SK-N-SH treated with all-trans-retinoic acid at 6 μM for 48 hours (cell line): ENCODE data around the gene RTN4RL2.

ENCODE experiments used
- CREB5 ChIP-seq: fragments of 250-450 bp; sonication (Bioruptor Pico); IDR thresholded peaks from 2 replicates; pipeline ENCODE4 v1.5.1; 2020; ENCODE audit warnings: low read depth, mild to moderate bottlenecking, moderate library complexity
- GLIS3 ChIP-seq: fragments of 250-450 bp; sonication (Bioruptor Pico); IDR thresholded peaks from 2 replicates; pipeline ENCODE4 v1.5.0; 2020; ENCODE audit warnings: mild to moderate bottlenecking, moderate library complexity
- SNAI2 ChIP-seq: fragments of 250-450 bp; sonication (Bioruptor Pico); IDR thresholded peaks from 2 replicates; pipeline ENCODE4 v1.5.0; 2020; ENCODE audit warnings: mild to moderate bottlenecking, moderate library complexity
- ZC3H10 ChIP-seq: fragments of 250-450 bp; sonication (Bioruptor Pico); IDR thresholded peaks from 2 replicates; pipeline ENCODE4 v1.5.1; 2021; ENCODE audit warnings: mild to moderate bottlenecking, moderate library complexity
- ZFP3 ChIP-seq: fragments of 250-450 bp; sonication (Bioruptor Pico); IDR thresholded peaks from 2 replicates; pipeline ENCODE4 v1.5.0; 2020; ENCODE audit warnings: mild to moderate bottlenecking, moderate library complexity
- ZNF70 ChIP-seq: fragments of 450-650 bp; formaldehyde crosslinking; IDR thresholded peaks from 2 replicates; pipeline ENCODE4 v1.5.0; 2020; ENCODE audit warnings: mild to moderate bottlenecking, moderate library complexity
- TF ChIP-seq, protein P1 (sequence below): fragments of 250-450 bp; sonication (Bioruptor Pico); IDR thresholded peaks from 2 replicates; pipeline ENCODE4 v1.5.1; 2021; ENCODE audit warnings: mild to moderate bottlenecking, moderate library complexity
- TF ChIP-seq, protein P2 (sequence below): fragments of 250-450 bp; sonication (Bioruptor Pico); IDR thresholded peaks from 2 replicates; pipeline ENCODE4 v1.8.0; 2020; ENCODE audit warnings: mild to moderate bottlenecking, moderate library complexity, borderline replicate concordance

- TF ChIP-seq ZFP3 (CRISPR knock-in tag) (no peak), GLIS3 (CRISPR knock-in tag) (no peak), ZC3H10 (CRISPR knock-in tag) (no peak), CREB5 (no peak), ZNF70 (CRISPR knock-in tag) (no peak), SNAI2 (CRISPR knock-in tag) (no peak)
- TF ChIP-seq, protein P1, sequence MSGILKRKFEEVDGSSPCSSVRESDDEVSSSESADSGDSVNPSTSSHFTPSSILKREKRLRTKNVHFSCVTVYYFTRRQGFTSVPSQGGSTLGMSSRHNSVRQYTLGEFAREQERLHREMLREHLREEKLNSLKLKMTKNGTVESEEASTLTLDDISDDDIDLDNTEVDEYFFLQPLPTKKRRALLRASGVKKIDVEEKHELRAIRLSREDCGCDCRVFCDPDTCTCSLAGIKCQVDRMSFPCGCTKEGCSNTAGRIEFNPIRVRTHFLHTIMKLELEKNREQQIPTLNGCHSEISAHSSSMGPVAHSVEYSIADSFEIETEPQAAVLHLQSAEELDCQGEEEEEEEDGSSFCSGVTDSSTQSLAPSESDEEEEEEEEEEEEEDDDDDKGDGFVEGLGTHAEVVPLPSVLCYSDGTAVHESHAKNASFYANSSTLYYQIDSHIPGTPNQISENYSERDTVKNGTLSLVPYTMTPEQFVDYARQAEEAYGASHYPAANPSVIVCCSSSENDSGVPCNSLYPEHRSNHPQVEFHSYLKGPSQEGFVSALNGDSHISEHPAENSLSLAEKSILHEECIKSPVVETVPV (CRISPR knock-in tag) = no peak
- TF ChIP-seq, protein P2, sequence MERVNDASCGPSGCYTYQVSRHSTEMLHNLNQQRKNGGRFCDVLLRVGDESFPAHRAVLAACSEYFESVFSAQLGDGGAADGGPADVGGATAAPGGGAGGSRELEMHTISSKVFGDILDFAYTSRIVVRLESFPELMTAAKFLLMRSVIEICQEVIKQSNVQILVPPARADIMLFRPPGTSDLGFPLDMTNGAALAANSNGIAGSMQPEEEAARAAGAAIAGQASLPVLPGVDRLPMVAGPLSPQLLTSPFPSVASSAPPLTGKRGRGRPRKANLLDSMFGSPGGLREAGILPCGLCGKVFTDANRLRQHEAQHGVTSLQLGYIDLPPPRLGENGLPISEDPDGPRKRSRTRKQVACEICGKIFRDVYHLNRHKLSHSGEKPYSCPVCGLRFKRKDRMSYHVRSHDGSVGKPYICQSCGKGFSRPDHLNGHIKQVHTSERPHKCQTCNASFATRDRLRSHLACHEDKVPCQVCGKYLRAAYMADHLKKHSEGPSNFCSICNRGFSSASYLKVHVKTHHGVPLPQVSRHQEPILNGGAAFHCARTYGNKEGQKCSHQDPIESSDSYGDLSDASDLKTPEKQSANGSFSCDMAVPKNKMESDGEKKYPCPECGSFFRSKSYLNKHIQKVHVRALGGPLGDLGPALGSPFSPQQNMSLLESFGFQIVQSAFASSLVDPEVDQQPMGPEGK (CRISPR knock-in tag) = no peak
Observed at GRCh38 chr11:57438345-57439285, 21.7 kb upstream of the RTN4RL2 start.
